ENCODE data around the gene GARNL3.
A peak's percentile ranks its signal among the peaks of the same experiment; 100 is the strongest.

The GARNL3 gene

GRCh38 chr9:127316586-127317323 is 52.2 kb downstream of the GARNL3 start:
- no peak for DNase-seq

GRCh38 chr9:127318651-127319167 is 54.1 kb downstream of the GARNL3 start:
- DNase-seq: no peak

GRCh38 chr9:127319366-127320114 is 55.0 kb downstream of the GARNL3 start:
- no peak for DNase-seq

GRCh38 chr9:127320115-127320378 is 55.5 kb downstream of the GARNL3 start:
- DNase-seq: no peak

- no peak for DNase-seq
These were observed 58.8 kb downstream of the GARNL3 start for GRCh38 chr9:127323393-127323792.

GRCh38 chr9:127330501-127330900 is 65.9 kb downstream of the GARNL3 start:
- no peak for DNase-seq

GRCh38 chr9:127333221-127334064 is 68.9 kb downstream of the GARNL3 start:
- no peak for DNase-seq

GRCh38 chr9:127334725-127335124 is 70.2 kb downstream of the GARNL3 start:
- DNase-seq: no peak

GRCh38 chr9:127336086-127336485 is 71.5 kb downstream of the GARNL3 start:
- DNase-seq: no peak

GRCh38 chr9:127336506-127337352 is 72.2 kb downstream of the GARNL3 start:
- no peak for DNase-seq

- no peak for DNase-seq
These were observed 76.1 kb downstream of the GARNL3 start for GRCh38 chr9:127340721-127341120.

- DNase-seq: no peak
These were observed 76.6 kb downstream of the GARNL3 start for GRCh38 chr9:127341152-127341551.

- no peak for DNase-seq
These were observed 79.9 kb downstream of the GARNL3 start for GRCh38 chr9:127344368-127345000.

GRCh38 chr9:127345566-127345965 is 81.0 kb downstream of the GARNL3 start:
- DNase-seq: no peak

- no peak for DNase-seq
These were observed 82.0 kb downstream of the GARNL3 start for GRCh38 chr9:127346584-127346983.

- DNase-seq: no peak
These were observed 83.5 kb downstream of the GARNL3 start for GRCh38 chr9:127347831-127348776.

GRCh38 chr9:127349483-127350113 is 85.0 kb downstream of the GARNL3 start:
- DNase-seq: peak; percentile 21

- peak; percentile 95 for DNase-seq
These were observed 86.9 kb downstream of the GARNL3 start for GRCh38 chr9:127351182-127352166.

GRCh38 chr9:127353882-127354281 is 89.3 kb downstream of the GARNL3 start:
- DNase-seq: no peak

All from NCI-H1417 treated with DMSO at 0.1 percent for 48 hours (cell line).